ENCODE measurements around the gene ZNF660.

Gene ZNF660

GRCh38 chr3:44642337-44642736 is 57.6 kb downstream of the ZNF660 start:
- no peak for DNase-seq

GRCh38 chr3:44643024-44643423 is 58.3 kb downstream of the ZNF660 start:
- DNase-seq = no peak

- DNase-seq = no peak
Observed at GRCh38 chr3:44647771-44648170, 63.0 kb downstream of the ZNF660 start.

- peak; percentile 87 for DNase-seq
Observed at GRCh38 chr3:44648564-44649229, 63.9 kb downstream of the ZNF660 start, which contains the start of gene ZNF35. TSS of gene ZNF35 (plus strand) at chr3:44648732. CDS start at chr3:44651068, 2,336 bp downstream.

Measured in midbrain (tissue), 1 donor.